ENCODE measurements around the gene COL18A1. TPM values are rescaled to one million over a fixed set of nuclear protein-coding genes. Genes with fewer than 3 reads are reported as not detected.
A peak's percentile ranks its signal among the peaks of the same experiment; 100 is the strongest.

COL18A1 gene
- total and polyA plus RNA-seq, 2 donors from 2014 or later, result 150 to 316 TPM

- H3K4me3 ChIP-seq (ENCODE audit: low read length in 3 of 3), result no peak overlapping the region
- no peaks in the 10 kb centered on the region for H3K27me3 ChIP-seq (ENCODE audit: control insufficient read depth, insufficient read depth, low read length)
- FAIRE-seq (no peak), DNase-seq (peak in 1 of 5 donors; percentile 53)
- peak overlapping the region in 1 of 3 donors; percentile 37 for H3K9ac ChIP-seq (ENCODE audit: low read length in 3 of 3)
- H3K27ac ChIP-seq (ENCODE audit: low read depth in 2 of 2, low read length in 2 of 2), result peak overlapping the region in 1 of 2 donors; percentile 63
- H3K9me3 ChIP-seq (ENCODE audit: control insufficient read depth in 2 of 3, insufficient read depth in 1 of 3, low read length in 3 of 3), result no peaks in the 10 kb centered on the region
- peaks cover 0 to 46% (median 27%) of the 10 kb centered on the region in 3 donors for H3K4me1 ChIP-seq (ENCODE audit: control insufficient read depth in 2 of 3, insufficient read depth in 2 of 3, low read depth in 1 of 3, low read length in 3 of 3)
- peaks cover 0 to 3% (median 0%) of the 10 kb centered on the region in 3 donors for H3K36me3 ChIP-seq (ENCODE audit: control insufficient read depth in 2 of 3, insufficient read depth in 3 of 3, low read length in 3 of 3)
- TF ChIP-seq CTCF (IDR thresholded peaks at IDR 0.05; ENCODE audit: borderline replicate concordance, extremely low read depth, insufficient read depth), result no peak
- intact Hi-C loops (cut with DNase I), result no loop called here
Measured at GRCh38 chr21:45433301-45433700, 28.3 kb downstream of the COL18A1 start.

- DNase-seq (peak in 1 of 5 donors; percentile 55), FAIRE-seq (no peak)
- no peak overlapping the region for H3K4me3 ChIP-seq (ENCODE audit: low read length in 3 of 3)
- peaks cover 0 to 3% (median 0%) of the 10 kb centered on the region in 3 donors for H3K36me3 ChIP-seq (ENCODE audit: control insufficient read depth in 2 of 3, insufficient read depth in 3 of 3, low read length in 3 of 3)
- no peaks in the 10 kb centered on the region for H3K27me3 ChIP-seq (ENCODE audit: control insufficient read depth, insufficient read depth, low read length)
- peak overlapping the region in 1 of 3 donors; percentile 40 for H3K9ac ChIP-seq (ENCODE audit: low read length in 3 of 3)
- intact Hi-C loops (cut with DNase I), result no loop called here
- TF ChIP-seq CTCF (IDR thresholded peaks at IDR 0.05; ENCODE audit: borderline replicate concordance, extremely low read depth, insufficient read depth), result no peak
- no peak overlapping the region for H3K27ac ChIP-seq (ENCODE audit: low read depth in 2 of 2, low read length in 2 of 2)
- H3K4me1 ChIP-seq (ENCODE audit: control insufficient read depth in 2 of 3, insufficient read depth in 2 of 3, low read depth in 1 of 3, low read length in 3 of 3), result peaks cover 0 to 51% (median 35%) of the 10 kb centered on the region in 3 donors
- H3K9me3 ChIP-seq (ENCODE audit: control insufficient read depth in 2 of 3, insufficient read depth in 1 of 3, low read length in 3 of 3), result no peaks in the 10 kb centered on the region
Measured at GRCh38 chr21:45433911-45434644, 29.1 kb downstream of the COL18A1 start.

- no peak for TF ChIP-seq CTCF (IDR thresholded peaks at IDR 0.05; ENCODE audit: borderline replicate concordance, extremely low read depth, insufficient read depth)
- Histone ChIP-seq H3K36me3 (ENCODE audit: control insufficient read depth in 2 of 3, insufficient read depth in 3 of 3, low read length in 3 of 3) (peaks cover 0 to 3% (median 0%) of the 10 kb centered on the region in 3 donors), H3K27ac (ENCODE audit: low read depth in 2 of 2, low read length in 2 of 2) (no peak overlapping the region), H3K4me3 (ENCODE audit: low read length in 3 of 3) (no peak overlapping the region), H3K4me1 (ENCODE audit: control insufficient read depth in 2 of 3, insufficient read depth in 2 of 3, low read depth in 1 of 3, low read length in 3 of 3) (peaks cover 0 to 49% (median 35%) of the 10 kb centered on the region in 3 donors), H3K9me3 (ENCODE audit: control insufficient read depth in 2 of 3, insufficient read depth in 1 of 3, low read length in 3 of 3) (no peaks in the 10 kb centered on the region), H3K27me3 (ENCODE audit: control insufficient read depth, insufficient read depth, low read length) (no peaks in the 10 kb centered on the region), H3K9ac (ENCODE audit: low read length in 3 of 3) (peak overlapping the region in 1 of 3 donors; percentile 40)
- intact Hi-C loops (cut with DNase I), result no loop called here
- DNase-seq (peak in 1 of 5 donors; percentile 69), FAIRE-seq (no peak)
Measured at GRCh38 chr21:45434645-45435217, 29.8 kb downstream of the COL18A1 start.

Data from kidney (tissue), 14 donors.